NCI-H748 treated with DMSO at 0.1 percent for 48 hours (cell line): ENCODE data around the gene LCT.
"Not testable (repeated sequence)": the region's sequence is repeated elsewhere in the genome, so short reads cannot be mapped to it uniquely, and the experiment has no call there.

ENCODE experiments used
- DNase-seq: peaks from one replicate; lab custom pipeline; 2025; lab: John Stamatoyannopoulos, UW

LCT gene

DNA sequence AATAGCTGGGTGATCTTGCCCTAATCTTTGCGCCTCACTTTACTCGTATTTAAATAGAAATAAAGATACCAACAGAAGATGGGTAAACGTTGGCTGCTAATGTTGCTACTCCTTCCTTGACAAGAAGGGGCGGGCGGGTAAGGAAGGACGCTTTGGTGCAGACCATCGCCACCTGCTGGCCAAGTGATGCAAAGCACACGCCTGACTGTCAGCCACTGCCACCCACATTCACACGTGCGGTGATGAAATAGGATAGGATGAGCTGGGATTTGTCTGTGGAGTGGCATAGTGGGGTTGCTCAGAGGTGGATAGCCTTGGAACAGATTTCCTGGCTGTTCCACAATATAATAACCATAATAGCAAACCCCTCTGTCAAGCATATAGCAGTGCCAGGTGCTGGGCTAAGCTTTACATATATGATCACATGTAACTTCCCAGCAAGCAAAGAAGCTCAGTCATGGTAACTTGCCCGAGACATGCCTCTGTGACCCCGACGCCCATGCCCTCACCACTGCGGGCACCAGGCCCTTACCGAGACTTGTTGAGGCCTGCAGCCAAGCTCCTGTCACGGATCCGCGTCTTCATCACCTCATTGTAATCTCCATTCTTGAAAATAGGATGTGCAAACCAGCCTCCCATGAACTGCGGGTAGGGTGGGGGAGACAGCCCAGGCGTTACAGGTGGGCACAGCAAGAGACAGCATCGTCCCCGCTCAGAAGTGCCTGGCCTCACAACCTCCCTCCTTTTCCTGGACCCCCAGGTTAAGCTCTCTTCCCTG is 39.3 kb downstream of the LCT start:
- no peak for DNase-seq

DNA sequence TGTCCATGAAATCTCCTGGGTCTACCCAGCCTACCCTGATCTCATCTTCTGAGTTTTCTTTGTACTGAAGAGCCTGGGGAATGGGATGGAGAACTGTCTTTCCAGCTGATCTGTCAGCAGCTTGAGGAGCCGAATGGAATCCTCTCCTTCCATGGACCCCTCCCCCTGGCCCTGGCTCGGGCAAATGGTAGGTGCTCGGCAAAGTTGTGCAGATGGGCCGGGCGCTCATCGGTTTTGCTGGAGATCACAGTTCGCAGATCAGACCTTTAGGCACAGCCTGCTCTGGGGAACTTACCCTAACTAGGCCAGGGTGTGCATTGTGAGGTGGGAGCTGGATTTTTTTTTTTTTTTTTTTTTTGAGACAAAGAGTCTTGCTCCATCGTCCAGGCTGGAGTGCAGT is 40.4 kb downstream of the LCT start:
- no peak for DNase-seq

DNA sequence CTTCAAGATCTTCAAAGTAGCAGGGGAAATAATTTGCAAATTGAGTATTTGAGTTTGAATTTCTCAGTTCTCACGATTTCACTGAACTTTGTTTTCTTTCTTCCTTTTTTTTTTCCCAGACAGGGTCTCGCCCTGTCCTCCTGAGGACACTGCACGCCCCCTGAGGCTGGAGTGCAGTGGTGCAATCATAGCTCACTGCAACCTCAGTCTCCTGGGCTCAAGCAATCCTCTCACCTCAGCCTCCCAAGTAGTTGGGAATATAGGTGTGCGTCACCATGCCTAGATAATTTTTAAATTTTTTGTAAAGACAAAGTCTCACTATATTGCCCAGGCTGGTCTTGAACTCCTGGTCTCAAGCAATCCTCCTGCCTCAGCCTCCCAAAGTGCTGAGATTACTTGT is 41.3 kb downstream of the LCT start:
- DNase-seq, result not testable (repeated sequence)

DNA sequence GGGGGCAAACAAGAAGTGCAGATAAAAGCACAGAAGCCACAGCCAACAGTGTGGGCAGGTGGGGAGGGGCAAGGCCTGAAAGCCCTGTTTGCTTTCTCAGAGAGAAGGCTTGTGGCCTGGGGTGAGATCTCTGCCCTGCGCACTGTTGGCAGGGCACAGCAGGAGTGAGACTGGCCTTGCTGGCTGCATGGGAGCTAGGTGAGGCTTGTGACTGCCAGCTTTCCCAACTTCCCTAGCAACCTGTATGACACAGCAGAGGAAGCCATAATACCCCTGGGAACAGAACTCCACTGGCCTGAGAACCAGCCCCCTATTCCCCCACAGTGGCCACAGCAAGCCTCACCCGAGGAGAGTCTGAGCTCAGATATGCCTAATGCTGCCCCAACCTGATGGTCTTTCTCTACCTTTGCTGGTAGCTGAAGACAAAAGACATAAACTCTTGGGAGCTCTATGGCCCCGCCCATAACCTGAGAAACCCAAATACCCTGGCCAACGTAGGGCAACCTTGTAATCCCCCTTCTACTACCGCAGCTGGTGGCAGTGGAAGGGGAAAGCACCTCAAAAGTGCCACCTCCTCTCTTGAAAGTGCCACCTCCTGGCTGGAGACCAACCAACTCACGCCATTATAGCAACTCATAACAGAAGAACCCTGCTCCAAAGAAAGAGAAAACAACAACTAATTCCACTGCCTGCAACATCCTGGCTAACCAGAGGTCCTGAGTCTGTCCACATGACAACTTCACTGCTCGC is 44.4 kb downstream of the LCT start:
- DNase-seq, result no peak

DNA sequence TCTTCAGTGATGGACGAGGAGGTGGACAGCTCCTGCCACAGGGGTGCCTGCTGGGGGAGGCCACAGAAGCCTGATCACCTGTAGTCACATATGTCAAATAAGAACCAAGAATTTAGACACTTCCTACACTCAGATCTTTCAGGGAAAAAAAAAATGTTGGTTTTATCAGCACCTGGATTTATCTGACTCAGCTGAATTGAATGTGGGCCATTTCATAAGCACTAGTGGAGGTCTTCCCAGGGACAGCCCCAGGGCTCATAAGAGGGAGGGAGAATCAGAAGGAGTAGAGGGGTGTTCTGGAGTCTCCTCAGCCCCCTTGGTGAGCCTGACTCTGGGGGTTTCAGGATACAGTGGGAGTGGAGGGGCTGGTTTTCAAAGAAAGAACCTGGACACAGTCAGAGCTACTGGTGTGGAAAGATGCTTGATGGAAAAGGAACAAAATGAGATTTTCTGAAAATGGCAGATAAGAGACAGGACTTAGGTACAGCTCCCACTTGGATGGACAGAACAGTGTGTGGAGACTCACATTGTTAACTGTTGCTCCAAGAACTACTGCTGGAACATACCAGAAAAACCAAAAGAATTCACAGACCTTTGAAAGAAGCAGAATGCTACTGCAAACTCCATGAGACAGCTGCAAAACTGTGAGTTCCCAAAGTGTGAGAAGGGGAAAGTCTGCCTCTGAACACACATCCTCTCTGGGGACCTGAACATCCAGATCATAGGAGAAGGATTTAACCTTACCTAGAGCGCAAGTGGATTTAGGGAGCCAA is 45.4 kb downstream of the LCT start:
- no peak for DNase-seq

DNA sequence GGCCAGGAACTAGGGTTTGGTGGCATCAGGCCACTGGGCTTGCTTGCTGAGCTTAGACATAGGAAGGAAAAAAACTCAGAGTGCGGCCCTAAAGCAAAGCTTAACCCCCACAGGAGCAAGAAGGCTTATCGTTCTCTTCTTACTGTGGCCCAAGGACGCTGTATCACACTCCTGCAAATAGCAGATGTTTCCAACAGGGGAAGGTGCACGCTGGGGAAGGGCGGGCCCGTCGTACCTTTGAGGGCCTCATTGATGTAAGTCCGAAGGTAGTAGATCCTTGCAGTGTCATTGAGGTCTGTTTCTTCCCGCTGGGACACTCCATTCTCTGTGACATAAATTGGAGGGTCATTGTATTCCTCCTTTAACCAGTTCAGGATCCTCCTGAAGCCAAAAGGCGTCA is 46.6 kb downstream of the LCT start:
- no peak for DNase-seq

DNA sequence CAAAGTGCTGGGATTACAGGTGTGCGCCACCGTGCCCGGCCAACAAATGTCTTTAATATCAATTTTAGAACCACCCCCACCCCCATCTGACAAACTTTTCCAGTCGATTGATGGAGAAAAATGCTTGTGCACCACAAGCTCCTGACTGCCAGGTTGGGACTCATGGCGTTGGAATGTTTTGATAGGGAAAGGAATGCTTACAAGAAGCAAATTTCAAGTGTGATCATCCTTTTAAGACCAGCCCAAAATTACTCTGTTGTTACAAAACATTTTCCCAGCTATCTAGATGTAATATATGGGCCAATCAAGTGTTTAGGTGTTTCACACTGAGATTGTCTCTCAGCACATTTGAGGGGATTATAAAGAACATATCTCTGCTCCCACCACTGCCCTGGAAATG is 50.2 kb downstream of the LCT start:
- DNase-seq, result no peak

DNA sequence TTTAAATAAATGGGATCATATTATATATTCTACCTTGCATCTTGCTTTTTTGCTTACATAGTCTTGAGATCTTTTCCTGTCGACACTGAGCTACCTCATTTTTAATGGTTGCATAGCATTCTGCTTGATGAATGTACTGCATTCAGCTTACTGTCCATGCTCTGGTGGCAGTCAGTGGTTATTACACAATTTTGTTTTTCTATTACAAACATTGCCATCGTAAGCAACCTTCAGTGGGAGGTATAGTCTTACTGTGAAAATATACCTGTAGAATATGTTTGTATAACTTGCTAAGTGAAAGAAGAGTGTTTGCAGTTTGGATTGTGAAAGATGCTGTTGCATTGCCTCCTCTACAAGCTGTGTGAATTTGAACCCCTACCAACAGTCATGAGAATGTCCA is 52.0 kb downstream of the LCT start:
- no peak for DNase-seq

DNA sequence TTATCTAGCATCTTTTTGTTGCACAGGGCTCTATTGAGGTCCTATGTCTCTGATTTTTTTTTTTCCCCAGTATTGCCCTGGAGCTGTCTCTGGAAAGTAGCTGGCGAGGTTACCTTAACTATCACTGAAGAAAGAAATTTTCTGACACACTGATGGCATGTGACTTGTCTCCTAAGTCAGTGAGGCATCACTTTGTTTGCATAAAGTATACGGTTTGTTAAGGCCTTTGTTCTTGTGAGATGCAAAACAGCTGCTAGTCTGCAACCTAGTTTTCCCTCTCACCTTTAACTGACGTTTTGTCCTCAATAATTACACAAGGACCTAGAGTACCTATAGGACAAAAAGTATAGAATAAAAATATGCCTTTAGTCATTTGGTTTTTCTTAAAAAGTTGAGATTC is 53.5 kb downstream of the LCT start:
- no peak for DNase-seq

DNA sequence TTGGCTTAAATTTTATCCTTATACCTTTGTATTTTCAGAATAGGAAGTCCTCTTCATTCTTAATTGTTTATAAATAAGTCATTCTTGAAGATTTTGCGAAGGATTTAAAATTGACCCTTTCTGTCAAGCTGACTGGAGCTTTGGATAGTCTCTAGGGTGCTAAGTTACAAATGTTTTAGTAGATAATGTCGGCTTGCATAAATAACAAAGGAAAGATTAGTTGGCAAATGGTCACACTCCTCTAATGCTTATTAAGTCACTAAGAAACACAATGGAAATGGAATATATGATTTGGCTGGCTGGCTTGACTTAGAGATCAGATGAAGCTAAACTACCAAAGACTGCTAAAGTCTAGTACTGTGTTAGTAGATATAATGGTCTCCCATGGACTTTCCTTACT is 54.8 kb downstream of the LCT start:
- DNase-seq, result no peak

DNA sequence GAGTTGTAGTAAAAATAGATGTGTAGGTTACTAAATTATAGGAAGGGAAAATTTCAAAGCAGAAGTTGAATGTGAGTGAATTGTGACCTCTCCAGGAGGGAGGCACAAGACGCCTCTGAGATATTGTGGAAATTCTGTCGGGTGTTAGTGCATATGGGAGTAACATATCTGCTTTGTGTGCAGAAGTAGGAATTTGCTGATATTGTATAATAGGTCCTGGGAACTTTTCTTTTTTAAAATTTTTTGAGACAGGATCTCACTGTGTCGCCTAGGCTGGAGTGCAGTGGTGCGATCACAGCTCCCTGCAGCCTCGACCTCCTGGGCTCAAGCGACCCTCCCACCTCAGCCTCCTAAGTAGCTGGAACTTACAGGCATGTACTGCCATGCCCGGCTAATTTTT is 60.6 kb downstream of the LCT start:
- DNase-seq, result no peak

DNA sequence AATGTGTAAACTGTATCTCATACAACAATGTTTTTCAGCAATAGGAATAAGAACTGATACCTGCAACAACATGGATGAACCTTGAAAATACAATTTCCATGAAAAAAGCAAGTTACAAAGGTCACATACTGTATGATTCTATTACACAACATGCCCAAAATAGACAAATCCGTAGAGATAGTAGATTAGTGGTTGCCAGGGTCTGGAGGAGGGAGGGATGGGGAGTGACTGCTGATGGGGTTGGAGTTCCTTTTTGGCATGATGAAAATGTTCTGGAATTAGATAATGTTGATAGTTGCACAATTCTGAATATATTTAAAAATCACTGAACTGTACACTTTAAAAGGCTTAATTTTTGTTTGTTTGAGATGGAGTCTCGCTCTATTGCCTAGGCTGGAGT is 61.6 kb downstream of the LCT start:
- DNase-seq, result no peak

DNA sequence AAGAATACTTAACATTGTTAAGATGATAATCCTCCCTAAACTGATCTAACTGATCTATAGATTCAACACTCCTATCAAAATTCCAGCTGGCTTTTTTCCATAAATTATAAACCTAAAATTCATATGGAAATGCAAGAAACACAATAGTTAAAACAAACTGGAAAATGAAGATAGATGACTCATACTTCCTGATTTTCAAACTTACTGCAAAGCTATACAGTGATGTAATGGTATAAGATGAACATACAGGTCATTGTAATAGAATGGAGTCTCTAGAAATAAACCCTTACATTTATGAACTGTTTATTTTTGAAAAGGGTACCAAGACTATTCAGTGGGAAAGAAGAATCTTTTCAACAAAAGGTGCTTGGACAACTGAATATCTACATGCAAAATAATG is 63.1 kb downstream of the LCT start:
- DNase-seq, result no peak

DNA sequence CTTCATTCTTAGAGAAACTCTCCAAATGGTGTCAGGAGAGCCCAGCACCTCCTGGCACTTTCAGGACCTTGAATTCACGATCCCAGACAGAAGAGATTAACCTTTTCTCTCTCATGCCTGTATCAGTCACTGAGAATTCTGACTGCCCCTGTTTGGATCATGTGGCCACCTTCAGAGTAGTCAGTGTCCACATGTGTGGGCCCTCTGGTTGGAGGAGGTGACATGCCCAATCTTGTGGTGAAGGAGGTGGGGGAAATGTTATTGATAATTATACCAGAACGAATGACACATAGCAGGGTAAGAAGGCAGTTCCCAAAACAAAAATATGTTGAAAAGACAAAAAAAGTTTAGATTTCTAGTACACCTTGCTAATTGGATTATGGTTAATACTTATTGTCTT is 63.7 kb downstream of the LCT start:
- DNase-seq, result no peak

DNA sequence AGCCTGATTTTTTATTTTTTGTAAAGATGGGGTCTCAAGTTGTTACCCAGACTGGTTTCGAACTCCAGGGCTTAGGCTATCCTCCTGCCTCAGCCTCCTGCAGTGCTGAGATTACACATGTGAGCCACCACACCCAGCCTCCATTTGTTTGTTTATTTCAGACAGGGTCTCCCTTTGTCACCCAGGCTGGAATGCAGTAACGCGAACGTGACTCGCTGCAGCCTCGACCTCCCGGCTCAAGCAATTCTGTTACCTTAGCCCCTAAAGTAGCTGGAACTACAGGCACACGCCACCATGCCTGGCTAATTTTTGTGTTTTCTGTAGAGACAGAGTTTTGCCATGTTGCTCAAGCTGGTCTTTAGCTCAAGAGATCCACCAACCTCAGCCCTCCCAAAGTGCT is 68.1 kb downstream of the LCT start:
- no peak for DNase-seq

DNA sequence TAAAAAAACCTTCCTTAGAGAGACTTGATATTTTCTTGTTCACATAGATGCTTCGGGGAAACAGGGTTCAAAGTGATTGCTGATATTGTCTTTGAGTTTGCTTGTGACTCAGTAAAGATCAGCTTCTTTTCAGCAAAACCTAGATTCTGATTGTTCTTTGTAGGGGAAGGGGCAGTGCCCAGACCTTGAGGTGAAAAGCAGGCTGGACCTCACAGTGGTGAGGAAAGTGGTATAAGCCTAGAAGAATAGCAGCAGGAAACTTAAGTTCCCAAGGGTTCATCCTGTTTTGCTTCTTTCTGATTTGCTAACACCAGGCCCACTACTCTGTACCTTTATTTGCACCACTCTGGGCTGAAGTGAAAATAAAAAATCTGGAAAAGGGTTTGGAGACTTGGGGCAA is 74.5 kb downstream of the LCT start:
- DNase-seq, result no peak

DNA sequence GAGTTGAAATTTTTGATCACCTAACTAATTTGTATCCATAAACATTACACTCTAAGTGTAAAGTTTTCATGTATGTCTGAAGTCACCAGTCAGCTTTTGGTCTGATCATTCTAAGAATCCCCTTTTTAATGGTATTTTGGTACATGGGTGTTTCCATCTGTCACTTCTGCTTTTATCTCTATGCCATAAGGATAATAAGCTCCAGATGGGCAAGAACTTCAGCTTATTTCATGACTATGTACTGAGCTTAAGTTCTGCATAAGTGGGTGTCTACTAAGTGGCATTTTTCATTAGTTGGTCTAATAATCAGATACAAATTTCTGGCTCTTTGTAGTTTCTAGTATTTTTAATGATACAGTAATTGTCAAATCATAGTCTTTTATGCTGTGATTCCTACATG is 75.0 kb downstream of the LCT start:
- no peak for DNase-seq

DNA sequence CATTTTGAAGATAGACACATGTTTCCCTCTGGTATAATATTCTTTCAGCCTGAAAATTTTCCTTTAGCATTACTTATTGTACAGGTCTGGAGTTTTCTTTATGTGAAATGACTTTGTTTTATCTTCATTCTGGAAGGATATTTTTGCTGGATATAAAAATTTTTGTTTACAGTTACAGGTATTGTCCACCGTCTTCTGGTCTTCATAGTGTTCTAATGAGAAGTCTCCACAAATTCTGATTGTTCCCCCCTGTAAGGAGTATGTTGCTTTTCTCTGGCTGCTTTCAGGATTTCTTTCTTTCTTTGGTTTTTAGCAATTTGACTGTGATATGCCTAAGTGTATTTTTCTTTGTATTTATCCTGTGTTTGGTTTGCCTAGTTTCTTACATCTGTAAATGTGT is 80.3 kb downstream of the LCT start:
- DNase-seq, result no peak

DNA sequence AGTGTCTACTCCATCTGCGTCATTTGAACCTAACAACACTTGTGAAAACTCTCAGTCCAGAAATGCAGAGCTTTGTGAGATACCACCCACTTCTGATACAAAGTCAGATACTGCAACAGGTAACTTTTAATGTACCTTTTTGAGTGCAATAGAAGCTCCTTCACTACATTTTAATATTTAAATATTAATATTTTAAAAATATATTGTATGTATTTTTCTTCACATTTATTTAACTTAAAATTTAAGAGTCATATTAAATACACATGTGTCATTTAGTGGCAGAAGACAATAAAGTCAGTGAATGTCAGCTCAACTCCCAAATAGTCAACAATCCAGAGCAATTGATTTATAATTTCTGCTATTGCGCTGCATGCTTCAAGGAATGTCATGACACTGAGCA is 81.4 kb downstream of the LCT start:
- no peak for DNase-seq

DNA sequence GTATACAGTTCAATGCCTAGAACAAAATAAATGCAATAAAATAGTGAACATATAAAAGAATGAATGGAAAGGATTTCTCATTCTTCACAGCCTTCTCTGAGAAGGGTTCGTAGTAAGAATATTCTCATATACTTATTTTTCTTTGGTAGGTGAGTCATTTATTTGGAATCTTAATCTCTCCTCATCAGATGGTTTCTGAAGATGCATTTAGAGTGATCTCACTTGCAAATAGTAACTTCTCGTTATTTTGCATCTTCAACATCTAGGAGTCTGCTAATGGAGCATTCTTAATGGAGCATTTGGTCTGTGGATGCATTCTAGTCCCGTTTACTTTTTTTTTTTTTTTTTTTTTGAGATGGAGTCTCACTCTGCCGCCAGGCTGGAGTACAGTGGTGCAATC is 91.4 kb downstream of the LCT start:
- no peak for DNase-seq

DNA sequence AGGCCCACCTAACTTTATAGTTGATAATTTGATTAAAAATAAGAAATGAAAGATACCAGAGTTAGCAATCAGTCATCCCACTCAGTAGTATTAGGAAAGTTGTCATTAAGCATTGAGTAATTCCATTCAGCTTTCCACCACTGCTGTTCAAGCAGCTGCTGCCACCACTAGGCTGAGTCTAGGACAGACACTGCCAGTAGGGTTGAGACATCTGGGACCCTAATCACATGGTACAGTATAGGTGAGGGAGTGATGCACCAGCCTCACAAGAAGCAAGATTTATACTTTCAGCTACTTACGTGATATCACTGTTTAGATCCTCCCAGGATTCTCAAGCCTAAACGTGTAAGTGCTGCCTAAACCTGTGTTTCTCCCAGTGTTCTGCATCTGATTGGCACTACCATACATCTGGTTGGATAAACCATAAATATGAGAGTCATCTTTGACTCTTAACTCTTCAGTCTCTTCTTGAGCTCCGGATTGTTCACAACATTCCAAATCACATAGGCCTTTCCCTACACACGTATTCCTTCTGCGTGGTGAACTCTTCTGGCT is 92.1 kb downstream of the LCT start:
- DNase-seq, result no peak

DNA sequence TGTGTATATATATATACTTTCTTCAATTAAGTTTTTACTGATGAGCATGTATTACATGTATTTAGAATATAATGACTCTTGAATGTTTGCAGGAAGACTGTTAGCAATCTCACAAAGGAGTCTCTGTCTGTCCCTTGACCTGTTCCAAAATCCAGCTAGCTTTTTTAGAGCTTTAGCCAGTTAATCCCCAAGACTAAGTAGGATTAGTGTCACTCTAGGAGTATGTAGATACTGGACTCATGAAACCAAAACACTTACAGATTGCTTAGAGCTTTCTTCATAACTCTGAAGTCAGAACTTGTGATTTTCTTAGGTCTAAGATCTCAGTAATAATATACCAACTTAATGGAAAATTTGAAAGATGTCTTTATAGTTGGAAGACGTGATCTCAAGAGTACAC is 93.1 kb downstream of the LCT start:
- DNase-seq, result no peak

DNA sequence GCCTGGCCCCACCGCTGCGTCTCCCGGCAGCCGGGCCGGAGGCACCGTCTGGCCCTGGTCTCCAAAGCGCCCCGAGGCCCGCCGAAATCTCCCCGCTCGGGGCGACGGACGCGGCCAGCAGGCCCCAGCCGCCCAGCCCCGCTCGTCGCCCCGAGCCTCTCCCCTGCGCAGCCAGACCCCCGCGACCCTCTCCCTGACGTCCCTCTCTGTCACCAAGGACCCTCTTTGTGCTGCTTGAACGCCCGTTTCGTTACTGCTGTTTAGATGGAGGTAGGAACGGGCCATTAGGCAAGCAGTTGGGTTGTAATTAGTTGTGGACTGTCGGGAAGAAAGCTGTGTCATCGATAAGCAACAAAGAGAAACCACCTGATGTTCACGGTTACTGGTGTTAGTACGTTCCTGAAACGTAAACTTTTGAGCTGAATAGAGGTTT is 94.6 kb downstream of the LCT start:
- no peak for DNase-seq
